ENCODE results near the gene C12orf54.
"Not testable (repeated sequence)": the region's sequence is repeated elsewhere in the genome, so short reads cannot be mapped to it uniquely, and the experiment has no call there.

- TF ChIP-seq CTCF (IDR thresholded peaks at IDR 0.05 in 2 of 3, conservative IDR thresholded peaks at IDR 0.05 in 1 of 3; ENCODE audit: control insufficient read depth in 2 of 3, extremely low read depth in 1 of 3, insufficient read depth in 1 of 3, low read depth in 3 of 3, low read length in 3 of 3); MYB (IDR thresholded peaks at IDR 0.05; ENCODE audit: borderline replicate concordance, low read depth, low read length); RAD51 (IDR thresholded peaks at IDR 0.05); ZNF274 (IDR thresholded peaks at IDR 0.05; ENCODE audit: insufficient read depth, insufficient read length); SREBF2 (IDR thresholded peaks at IDR 0.05; ENCODE audit: low read length); POLR2AphosphoS2 (IDR thresholded peaks at IDR 0.05; ENCODE audit: low read depth, low read length); ZSCAN29 (IDR thresholded peaks at IDR 0.05); EP300 (IDR thresholded peaks at IDR 0.05; ENCODE audit: borderline replicate concordance in 1 of 2, control insufficient read depth in 1 of 2, low read depth in 2 of 2, low read length in 2 of 2); CHD1 (IDR thresholded peaks at IDR 0.05; ENCODE audit: low read depth, low read length); TAF1 (IDR thresholded peaks at IDR 0.05; ENCODE audit: borderline replicate concordance, low read depth, low read length); NRF1 (conservative IDR thresholded peaks at IDR 0.05; ENCODE audit: low read depth, low read length); SIN3A (IDR thresholded peaks at IDR 0.05; ENCODE audit: low read depth, low read length); CEBPZ (IDR thresholded peaks at IDR 0.05; ENCODE audit: low read depth, low read length); SMAD1 (IDR thresholded peaks at IDR 0.05; ENCODE audit: low read depth, partially characterized antibody): not testable (repeated sequence)
These were observed 13.3 kb upstream of the C12orf54 start for GRCh38 chr12:48469027-48469426.
